HepG2 (cell line): ENCODE results near the gene HLA-DOA. TPM values are rescaled to one million over a fixed set of nuclear protein-coding genes. Genes with fewer than 3 reads are reported as not detected.

Experiments
- ARNT2 ChIP-seq: sonication (generic); formaldehyde crosslinking; IDR thresholded peaks from 2 replicates; pipeline ENCODE4 v1.8.0; 2022; ENCODE audit warnings: mild to moderate bottlenecking, low read depth, missing genetic modification reagents, moderate library complexity
- ELF4 ChIP-seq: sonication (generic); formaldehyde crosslinking; IDR thresholded peaks from 2 replicates; pipeline ENCODE4 v1.5.0; 2020; ENCODE audit warnings: missing genetic modification reagents, mild to moderate bottlenecking, moderate library complexity, borderline replicate concordance
- GABPB1 ChIP-seq: IDR thresholded peaks from 2 replicates; pipeline ENCODE4 v1.6.1; 2016; ENCODE audit warnings: mild to moderate bottlenecking, missing genetic modification reagents, moderate library complexity, missing compliant biosample characterization
- IKZF1 ChIP-seq: fragments of 450-650 bp; IDR thresholded peaks from 2 replicates; pipeline ENCODE4 v1.7.1; 2016
- MEIS1 ChIP-seq: sonication (generic); formaldehyde crosslinking; IDR thresholded peaks from 2 replicates; pipeline ENCODE4 v1.9.0; 2021; ENCODE audit warnings: mild to moderate bottlenecking, missing genetic modification reagents, moderate library complexity, borderline replicate concordance
- MIER3 ChIP-seq: IDR thresholded peaks from 2 replicates; pipeline ENCODE4 v1.6.1; 2016; ENCODE audit warnings: missing compliant biosample characterization, borderline replicate concordance
- POLR2AphosphoS2 ChIP-seq: IDR thresholded peaks from 2 replicates; pipeline ENCODE4 v1.6.1; 2011; ENCODE audit warnings: low read depth, low read length, improper control_type of control experiment
- REXO4 ChIP-seq: sonication (generic); formaldehyde crosslinking; IDR thresholded peaks from 2 replicates; pipeline ENCODE4 v1.8.0; 2022; ENCODE audit warnings: missing genetic modification reagents, mild to moderate bottlenecking, borderline replicate concordance
- RFXANK ChIP-seq: IDR thresholded peaks from 2 replicates; pipeline ENCODE4 v1.6.1; 2016
- SIN3B ChIP-seq: fragments of 150-350 bp; IDR thresholded peaks from 2 replicates; pipeline ENCODE4 v1.6.1; 2014; ENCODE audit warnings: low read length
- ZFP41 ChIP-seq: sonication (generic); formaldehyde crosslinking; IDR thresholded peaks from 2 replicates; pipeline ENCODE4 v1.4.0; 2020; ENCODE audit warnings: mild to moderate bottlenecking, missing genetic modification reagents, borderline replicate concordance
- ZFX ChIP-seq: sonication (generic); formaldehyde crosslinking; IDR thresholded peaks from 2 replicates; pipeline ENCODE4 v1.4.0; 2020; ENCODE audit warnings: mild to moderate bottlenecking, low read depth, missing genetic modification reagents, moderate library complexity
- ZNF225 ChIP-seq: sonication (generic); formaldehyde crosslinking; IDR thresholded peaks from 2 replicates; pipeline ENCODE4 v1.4.0; 2020; ENCODE audit warnings: mild to moderate bottlenecking, missing genetic modification reagents
- ZNF674 ChIP-seq: sonication (generic); formaldehyde crosslinking; IDR thresholded peaks from 2 replicates; pipeline ENCODE4 v1.5.0; 2020; ENCODE audit warnings: low read depth, mild to moderate bottlenecking, missing genetic modification reagents
- ZNF775 ChIP-seq: sonication (generic); formaldehyde crosslinking; IDR thresholded peaks from 2 replicates; pipeline ENCODE4 v1.4.0; 2020; ENCODE audit warnings: missing genetic modification reagents, mild to moderate bottlenecking, moderate library complexity, borderline replicate concordance
- ZSCAN22 ChIP-seq: sonication (generic); formaldehyde crosslinking; IDR thresholded peaks from 2 replicates; pipeline ENCODE4 v1.4.0; 2020; ENCODE audit warnings: mild to moderate bottlenecking, missing genetic modification reagents
- polyA plus RNA-seq, 8 experiments: library from polyadenylated mRNA; depleted of rRNA in 3 of 8; stranded (reverse) in 7 of 8; unstranded in 1 of 8; fragments of >200 nt; fragmentation: Illumina TruSeq in 4 of 8; extraction: Trizol in 4 of 8; gene quantifications; 2 replicates each; pipeline versions ENCODE4 v1.2.1 to v1.2.3, GENCODE V29; 2011 to 2016; ENCODE audit warnings: low read depth in 4 of 8, missing spikeins in 1 of 8, mixed read lengths in 1 of 8; ENCODE audit not compliant: insufficient read depth in 1 of 8
- total RNA-seq, 5 experiments: library from RNA; depleted of rRNA; stranded (reverse); fragments of >200 nt; fragmentation: Illumina TruSeq; extraction: Trizol; gene quantifications; 2 replicates each; pipeline ENCODE4 v1.2.3, GENCODE V29; 2016; ENCODE audit warnings: low read depth in 1 of 5
- TF ChIP-seq, protein P1 (sequence below): fragments of 450-650 bp; IDR thresholded peaks from 2 replicates; pipeline ENCODE4 v1.6.1; 2017; ENCODE audit warnings: mild to moderate bottlenecking
- TF ChIP-seq, protein P2 (sequence below): IDR thresholded peaks from 2 replicates; pipeline ENCODE4 v1.6.1; 2012; ENCODE audit warnings: inconsistent platforms
- TF ChIP-seq, protein P3 (sequence below): sonication (generic); formaldehyde crosslinking; IDR thresholded peaks from 2 replicates; pipeline ENCODE4 v1.4.0; 2020; ENCODE audit warnings: missing genetic modification reagents, mild to moderate bottlenecking, borderline replicate concordance
- TF ChIP-seq, protein P4 (sequence below): fragments of 450-650 bp; IDR thresholded peaks from 2 replicates; pipeline ENCODE4 v1.6.1; 2017
- TF ChIP-seq, protein P5 (sequence below): sonication (generic); formaldehyde crosslinking; IDR thresholded peaks from 2 replicates; pipeline ENCODE4 v1.5.0; 2020; ENCODE audit warnings: missing genetic modification reagents, mild to moderate bottlenecking, borderline replicate concordance

HLA-DOA gene
- total and polyA plus RNA-seq, 2 of the 13 experiments (the other 11 are each of a cell fraction or from before 2014, with no cell fraction given) = 0.03 to 0.09 TPM

DNA sequence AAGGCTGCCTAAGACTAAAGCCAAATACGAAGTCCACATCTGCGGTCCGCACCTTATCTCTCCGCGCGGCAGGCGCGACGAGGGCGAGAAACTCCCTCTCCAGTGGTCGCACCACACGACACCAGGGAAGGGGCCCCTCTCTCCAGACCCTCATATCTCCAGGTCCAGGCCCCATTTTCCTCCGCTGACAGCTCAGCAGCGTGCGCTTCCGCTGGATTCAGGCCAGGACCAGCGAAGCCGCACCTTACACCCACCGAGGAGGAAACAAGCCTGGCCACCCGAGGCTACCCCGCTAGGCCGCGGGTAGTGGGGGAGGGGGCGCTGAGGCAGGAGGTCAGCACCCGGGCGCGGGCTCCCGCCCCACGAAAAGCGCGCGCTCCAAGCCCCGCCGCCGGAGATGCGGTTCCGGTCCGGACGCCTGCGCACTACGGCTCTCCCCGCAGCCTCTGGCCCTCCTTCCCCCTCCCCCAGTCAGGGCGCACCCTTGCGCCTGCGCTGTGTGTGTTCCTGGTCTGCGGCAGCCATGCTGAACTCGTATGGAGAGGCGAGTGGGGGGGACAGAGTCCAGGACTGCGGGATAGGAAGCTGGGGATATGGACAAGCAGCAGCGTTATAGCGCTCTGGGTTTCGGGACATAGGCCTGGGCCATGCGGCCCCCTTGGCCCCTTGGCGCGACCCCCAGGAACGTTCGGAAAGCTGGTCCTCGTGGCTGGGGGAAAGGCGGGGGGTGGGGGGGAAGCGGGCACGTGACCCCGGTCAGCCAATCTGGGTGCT lies 41.1 kb downstream of the HLA-DOA start, which contains the start of gene BRD2 (continued):
- TF ChIP-seq, protein P1, sequence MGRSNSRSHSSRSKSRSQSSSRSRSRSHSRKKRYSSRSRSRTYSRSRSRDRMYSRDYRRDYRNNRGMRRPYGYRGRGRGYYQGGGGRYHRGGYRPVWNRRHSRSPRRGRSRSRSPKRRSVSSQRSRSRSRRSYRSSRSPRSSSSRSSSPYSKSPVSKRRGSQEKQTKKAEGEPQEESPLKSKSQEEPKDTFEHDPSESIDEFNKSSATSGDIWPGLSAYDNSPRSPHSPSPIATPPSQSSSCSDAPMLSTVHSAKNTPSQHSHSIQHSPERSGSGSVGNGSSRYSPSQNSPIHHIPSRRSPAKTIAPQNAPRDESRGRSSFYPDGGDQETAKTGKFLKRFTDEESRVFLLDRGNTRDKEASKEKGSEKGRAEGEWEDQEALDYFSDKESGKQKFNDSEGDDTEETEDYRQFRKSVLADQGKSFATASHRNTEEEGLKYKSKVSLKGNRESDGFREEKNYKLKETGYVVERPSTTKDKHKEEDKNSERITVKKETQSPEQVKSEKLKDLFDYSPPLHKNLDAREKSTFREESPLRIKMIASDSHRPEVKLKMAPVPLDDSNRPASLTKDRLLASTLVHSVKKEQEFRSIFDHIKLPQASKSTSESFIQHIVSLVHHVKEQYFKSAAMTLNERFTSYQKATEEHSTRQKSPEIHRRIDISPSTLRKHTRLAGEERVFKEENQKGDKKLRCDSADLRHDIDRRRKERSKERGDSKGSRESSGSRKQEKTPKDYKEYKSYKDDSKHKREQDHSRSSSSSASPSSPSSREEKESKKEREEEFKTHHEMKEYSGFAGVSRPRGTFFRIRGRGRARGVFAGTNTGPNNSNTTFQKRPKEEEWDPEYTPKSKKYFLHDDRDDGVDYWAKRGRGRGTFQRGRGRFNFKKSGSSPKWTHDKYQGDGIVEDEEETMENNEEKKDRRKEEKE = no peak
- TF ChIP-seq ELF4 (CRISPR knock-in tag) (peak; percentile 56; the same call in 1 of the 2 replicates), MIER3 (peak; percentile 76), REXO4 (CRISPR knock-in tag) (peak; percentile 95), ZNF674 (CRISPR knock-in tag) (peak; percentile 74; the same call in 1 of the 2 replicates), ZSCAN22 (no peak), POLR2AphosphoS2 (peak; percentile 89; the same call in 1 of the 2 replicates), ZNF775 (CRISPR knock-in tag) (0 out of 2 replicates have a peak, but pooled peaks have one; percentile 27), RFXANK (CRISPR knock-in tag) (no peak), SIN3B (no peak), ZFP41 (CRISPR knock-in tag) (peak; percentile 82; the same call in 1 of the 2 replicates), ZFX (CRISPR knock-in tag) (peak; percentile 99), MEIS1 (peak; percentile 92; the same call in 1 of the 2 replicates), ARNT2 (CRISPR knock-in tag) (peak; percentile 99), ZNF225 (CRISPR knock-in tag) (peak; percentile 97), IKZF1 (no peak), GABPB1 (CRISPR knock-in tag) (peak; percentile 91)
- TF ChIP-seq, protein P2, sequence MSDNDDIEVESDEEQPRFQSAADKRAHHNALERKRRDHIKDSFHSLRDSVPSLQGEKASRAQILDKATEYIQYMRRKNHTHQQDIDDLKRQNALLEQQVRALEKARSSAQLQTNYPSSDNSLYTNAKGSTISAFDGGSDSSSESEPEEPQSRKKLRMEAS = no peak
- TF ChIP-seq, protein P3, sequence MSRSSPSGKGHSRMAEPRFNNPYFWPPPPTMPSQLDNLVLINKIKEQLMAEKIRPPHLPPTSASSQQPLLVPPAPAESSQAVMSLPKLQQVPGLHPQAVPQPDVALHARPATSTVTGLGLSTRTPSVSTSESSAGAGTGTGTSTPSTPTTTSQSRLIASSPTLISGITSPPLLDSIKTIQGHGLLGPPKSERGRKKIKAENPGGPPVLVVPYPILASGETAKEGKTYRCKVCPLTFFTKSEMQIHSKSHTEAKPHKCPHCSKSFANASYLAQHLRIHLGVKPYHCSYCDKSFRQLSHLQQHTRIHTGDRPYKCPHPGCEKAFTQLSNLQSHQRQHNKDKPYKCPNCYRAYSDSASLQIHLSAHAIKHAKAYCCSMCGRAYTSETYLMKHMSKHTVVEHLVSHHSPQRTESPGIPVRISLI (CRISPR knock-in tag) = peak; percentile 25; the same call in 1 of the 2 replicates
- TF ChIP-seq, protein P4, sequence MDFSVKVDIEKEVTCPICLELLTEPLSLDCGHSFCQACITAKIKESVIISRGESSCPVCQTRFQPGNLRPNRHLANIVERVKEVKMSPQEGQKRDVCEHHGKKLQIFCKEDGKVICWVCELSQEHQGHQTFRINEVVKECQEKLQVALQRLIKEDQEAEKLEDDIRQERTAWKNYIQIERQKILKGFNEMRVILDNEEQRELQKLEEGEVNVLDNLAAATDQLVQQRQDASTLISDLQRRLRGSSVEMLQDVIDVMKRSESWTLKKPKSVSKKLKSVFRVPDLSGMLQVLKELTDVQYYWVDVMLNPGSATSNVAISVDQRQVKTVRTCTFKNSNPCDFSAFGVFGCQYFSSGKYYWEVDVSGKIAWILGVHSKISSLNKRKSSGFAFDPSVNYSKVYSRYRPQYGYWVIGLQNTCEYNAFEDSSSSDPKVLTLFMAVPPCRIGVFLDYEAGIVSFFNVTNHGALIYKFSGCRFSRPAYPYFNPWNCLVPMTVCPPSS = no peak
- TF ChIP-seq, protein P5, sequence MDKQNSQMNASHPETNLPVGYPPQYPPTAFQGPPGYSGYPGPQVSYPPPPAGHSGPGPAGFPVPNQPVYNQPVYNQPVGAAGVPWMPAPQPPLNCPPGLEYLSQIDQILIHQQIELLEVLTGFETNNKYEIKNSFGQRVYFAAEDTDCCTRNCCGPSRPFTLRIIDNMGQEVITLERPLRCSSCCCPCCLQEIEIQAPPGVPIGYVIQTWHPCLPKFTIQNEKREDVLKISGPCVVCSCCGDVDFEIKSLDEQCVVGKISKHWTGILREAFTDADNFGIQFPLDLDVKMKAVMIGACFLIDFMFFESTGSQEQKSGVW (CRISPR knock-in tag) = 0 out of 2 replicates have a peak, but pooled peaks have one; percentile 27
